PC-9 (cell line): ENCODE data around the gene CACNA1B.

Experiments used
- CTCF ChIP-seq: fragments of 200-600 bp; sonication (generic); conservative IDR thresholded peaks from 2 replicates; pipeline ENCODE4 v1.6.1; 2017; ENCODE audit warnings: mixed run types, antibody characterized with exemption, mild to moderate bottlenecking, moderate library complexity
- EZH2 ChIP-seq: fragments of 200-600 bp; sonication (generic); IDR thresholded peaks from 2 replicates; pipeline ENCODE4 v1.8.0; 2017; ENCODE audit warnings: antibody characterized with exemption, low read depth

DNA sequence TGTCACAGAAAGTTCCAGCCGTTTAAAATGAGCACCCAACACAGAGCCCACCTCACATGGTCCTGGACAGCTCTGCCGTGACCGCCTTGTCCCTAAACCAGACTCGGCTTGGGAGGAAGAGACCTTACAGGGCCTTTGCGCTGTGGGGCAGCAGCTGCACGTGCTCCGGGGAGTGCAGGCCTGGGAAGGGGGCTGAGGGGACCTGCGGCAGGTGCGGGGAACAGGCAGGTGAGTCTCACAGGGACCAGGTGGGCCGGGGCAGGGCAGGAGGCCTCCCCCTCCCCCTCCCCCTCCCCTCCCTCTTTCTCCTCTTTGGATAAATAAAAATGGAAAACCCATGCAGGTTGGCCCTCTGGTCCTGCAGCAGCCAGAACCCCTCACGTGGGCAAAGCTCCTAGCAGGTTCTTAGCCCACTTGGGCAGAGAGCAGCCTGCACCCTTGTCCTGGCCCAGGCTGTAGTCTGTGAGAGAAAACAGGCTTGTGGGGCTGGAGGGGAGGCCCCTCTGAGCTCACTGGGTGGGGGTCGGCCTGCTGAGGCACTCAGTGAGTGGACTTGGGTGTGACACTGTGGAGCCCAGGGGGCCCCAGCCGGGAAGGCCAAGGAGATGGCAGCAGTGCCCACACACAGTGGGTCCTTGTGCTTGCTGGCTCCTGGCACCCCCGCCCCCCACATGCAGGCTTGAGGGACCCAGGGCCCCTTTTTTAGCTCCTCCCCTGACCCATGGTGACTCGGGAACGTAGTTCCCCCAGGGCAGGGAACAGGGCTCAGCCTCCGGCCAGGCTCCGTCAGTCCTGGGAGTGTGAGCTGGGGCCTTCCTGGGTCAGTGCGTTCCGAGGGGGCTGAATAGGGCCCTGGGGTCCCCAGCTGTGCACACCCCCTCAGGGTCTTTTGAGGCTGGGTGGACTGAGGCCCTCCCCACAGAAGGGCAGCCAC, 40.0 kb upstream of the CACNA1B start:
- TF ChIP-seq EZH2 = no peak
- TF ChIP-seq CTCF = no peak
